ENCODE data around the gene FPGS. TPM values are rescaled to one million over a fixed set of nuclear protein-coding genes. Genes with fewer than 3 reads are reported as not detected.
A peak's percentile ranks its signal among the peaks of the same experiment; 100 is the strongest.

The FPGS gene
- total and polyA plus RNA-seq, 7 donors = 9.2 to 51.3 (median 32.6) TPM

DNA sequence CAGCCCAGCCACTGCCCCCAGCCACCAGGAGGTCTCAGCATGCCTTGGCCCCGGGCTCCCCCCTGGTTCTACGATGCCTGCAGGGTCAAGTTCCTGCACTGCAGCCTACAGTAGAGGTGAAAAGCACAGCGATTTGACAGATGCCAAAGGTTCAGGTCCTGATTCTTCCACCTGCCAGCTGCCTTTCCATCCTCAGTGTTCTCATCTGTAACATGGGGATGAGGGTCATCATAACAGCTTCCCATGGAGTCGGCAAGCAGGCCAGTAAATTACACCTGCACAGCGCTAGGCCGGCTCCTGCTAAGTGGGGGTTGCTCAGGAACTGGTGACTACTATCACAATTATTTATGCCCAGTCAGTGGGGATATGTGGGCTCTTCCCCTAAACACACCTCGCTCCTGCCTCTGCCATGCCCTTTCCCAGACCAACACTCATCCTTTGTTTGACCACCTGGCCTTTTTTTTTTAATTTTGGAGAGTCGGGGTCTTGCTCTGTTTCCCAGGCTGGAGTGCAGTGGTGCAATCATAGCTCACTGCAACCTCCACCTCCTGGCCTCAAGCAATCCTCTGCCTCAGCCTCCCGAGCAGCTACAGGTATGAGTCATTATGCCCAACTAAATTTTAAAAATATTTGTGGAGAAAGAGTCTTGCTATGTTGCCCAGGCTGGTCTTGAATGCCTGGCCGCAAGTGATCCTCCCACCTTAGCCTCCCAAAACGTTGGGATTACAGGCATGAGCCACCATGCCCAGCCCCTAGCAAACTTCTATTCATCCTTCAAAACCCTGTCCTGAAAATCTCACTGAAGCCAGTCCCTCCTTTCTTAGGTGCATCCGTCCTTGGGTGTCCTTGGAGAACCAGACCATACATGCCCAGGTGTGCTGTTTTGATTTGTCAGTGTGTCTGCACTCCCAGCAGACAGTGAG lies 45.4 kb downstream of the FPGS start:
- Histone ChIP-seq H3K27me3 (no peaks in the 10 kb centered on the region), H3K27ac (peak overlapping the region in 3 of 4 donors; percentile 55 to 66 (median 57)), H3K4me3 (no peak overlapping the region), H3K4me1 (peaks cover 0 to 10% (median 3%) of the 10 kb centered on the region in 4 donors), H3K9me3 (peaks cover 0 to 2% (median under 1%) of the 10 kb centered on the region in 4 donors), H3K36me3 (no peaks in the 10 kb centered on the region)
- DNase-seq = no peak
- intact Hi-C loops (cut with DNase I) = no loop called here
- TF ChIP-seq, protein P1, sequence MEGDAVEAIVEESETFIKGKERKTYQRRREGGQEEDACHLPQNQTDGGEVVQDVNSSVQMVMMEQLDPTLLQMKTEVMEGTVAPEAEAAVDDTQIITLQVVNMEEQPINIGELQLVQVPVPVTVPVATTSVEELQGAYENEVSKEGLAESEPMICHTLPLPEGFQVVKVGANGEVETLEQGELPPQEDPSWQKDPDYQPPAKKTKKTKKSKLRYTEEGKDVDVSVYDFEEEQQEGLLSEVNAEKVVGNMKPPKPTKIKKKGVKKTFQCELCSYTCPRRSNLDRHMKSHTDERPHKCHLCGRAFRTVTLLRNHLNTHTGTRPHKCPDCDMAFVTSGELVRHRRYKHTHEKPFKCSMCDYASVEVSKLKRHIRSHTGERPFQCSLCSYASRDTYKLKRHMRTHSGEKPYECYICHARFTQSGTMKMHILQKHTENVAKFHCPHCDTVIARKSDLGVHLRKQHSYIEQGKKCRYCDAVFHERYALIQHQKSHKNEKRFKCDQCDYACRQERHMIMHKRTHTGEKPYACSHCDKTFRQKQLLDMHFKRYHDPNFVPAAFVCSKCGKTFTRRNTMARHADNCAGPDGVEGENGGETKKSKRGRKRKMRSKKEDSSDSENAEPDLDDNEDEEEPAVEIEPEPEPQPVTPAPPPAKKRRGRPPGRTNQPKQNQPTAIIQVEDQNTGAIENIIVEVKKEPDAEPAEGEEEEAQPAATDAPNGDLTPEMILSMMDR (IDR thresholded peaks at IDR 0.05) = no peak
- no peak for TF ChIP-seq POLR2A (IDR thresholded peaks at IDR 0.05)
- no peak for TF ChIP-seq EP300 (IDR thresholded peaks at IDR 0.05)
- no peak for TF ChIP-seq POLR2AphosphoS5 (IDR thresholded peaks at IDR 0.05)
- 81 to 82% methylated on average over 12 of the region's 12 CpGs for WGBS, 2 donors

DNA sequence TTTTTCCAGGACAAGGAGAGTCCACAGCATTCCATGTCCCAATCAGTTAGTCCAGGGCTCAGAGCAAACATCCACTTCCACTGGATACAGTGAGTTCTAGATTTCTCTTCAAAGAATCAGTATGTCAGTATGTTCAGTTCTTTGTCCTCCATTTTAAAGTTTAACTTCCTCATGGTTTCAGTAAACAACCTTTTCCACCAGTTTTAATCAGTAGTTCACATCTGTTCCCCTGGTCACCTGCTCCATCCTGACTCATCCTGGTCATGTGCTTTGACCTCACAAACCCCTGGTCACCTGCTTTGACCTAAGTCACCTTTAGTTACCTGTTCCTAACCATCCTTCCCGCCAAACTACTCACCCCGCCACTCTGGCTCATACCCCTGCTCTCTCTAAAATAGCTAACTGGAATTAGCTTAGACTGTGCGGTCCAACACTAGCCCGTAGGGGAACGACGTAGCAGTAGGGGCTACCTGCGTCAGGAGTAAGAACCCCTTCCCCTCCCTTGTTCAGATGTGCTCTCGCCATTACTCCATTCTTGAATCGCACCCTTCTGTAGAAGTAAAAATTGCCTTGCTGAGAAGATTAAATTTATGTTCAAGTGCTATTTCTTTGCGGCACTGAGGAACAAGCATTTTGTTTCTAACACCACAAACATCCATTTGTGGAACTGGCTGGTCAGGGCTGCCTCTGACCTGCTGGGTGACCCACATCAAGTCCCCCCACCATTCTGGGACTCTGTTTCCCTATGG lies 46.2 kb downstream of the FPGS start:
- intact Hi-C loops (cut with DNase I) = no loop called here
- Histone ChIP-seq H3K9me3 (peaks cover 0 to 2% (median under 1%) of the 10 kb centered on the region in 4 donors), H3K36me3 (no peaks in the 10 kb centered on the region), H3K4me3 (no peak overlapping the region), H3K4me1 (peaks cover 0 to 13% (median 4%) of the 10 kb centered on the region in 4 donors), H3K27ac (no peak overlapping the region), H3K27me3 (no peaks in the 10 kb centered on the region)
- 86 to 93% methylated on average over 10 of the region's 10 CpGs for WGBS, 2 donors
- TF ChIP-seq, protein P1 (IDR thresholded peaks at IDR 0.05) = no peak
- no peak for TF ChIP-seq POLR2A (IDR thresholded peaks at IDR 0.05)
- no peak for TF ChIP-seq POLR2AphosphoS5 (IDR thresholded peaks at IDR 0.05)
- no peak for TF ChIP-seq EP300 (IDR thresholded peaks at IDR 0.05)
- DNase-seq = no peak

DNA sequence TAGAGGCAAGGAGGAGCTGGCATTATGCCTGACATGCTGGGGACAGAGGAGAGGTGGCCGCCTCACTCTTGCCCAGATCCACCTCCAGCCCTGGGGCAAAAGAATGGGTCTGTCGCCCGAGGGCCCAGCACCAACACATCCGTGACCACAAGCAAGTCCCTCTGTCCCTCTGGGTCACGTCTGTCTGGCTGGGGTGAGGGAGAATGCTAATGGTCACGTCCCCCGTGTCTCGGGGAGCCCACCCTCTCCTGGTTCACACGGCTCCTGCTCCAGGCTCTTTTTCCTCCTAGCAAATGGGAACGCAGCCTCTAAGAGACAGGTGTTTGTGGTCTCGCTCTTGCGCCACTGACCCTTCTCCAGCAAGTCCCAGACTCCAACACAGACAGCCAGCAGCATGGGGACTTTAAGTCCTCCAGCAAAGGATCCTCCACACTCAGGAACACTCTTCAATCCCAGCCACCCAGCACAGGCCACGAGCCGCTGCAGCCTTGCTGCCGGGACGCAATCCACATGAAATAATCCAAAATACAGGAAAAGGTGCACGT lies 47.7 kb downstream of the FPGS start:
- H3K4me1 ChIP-seq = peaks cover 0 to 16% (median 7%) of the 10 kb centered on the region in 4 donors
- TF ChIP-seq POLR2AphosphoS5 (IDR thresholded peaks at IDR 0.05) = no peak
- TF ChIP-seq, protein P1 (IDR thresholded peaks at IDR 0.05) = no peak
- TF ChIP-seq EP300 (IDR thresholded peaks at IDR 0.05) = no peak
- no peak for TF ChIP-seq POLR2A (IDR thresholded peaks at IDR 0.05)
- WGBS, 2 donors = 89 to 91% methylated on average over 17 of the region's 17 CpGs
- peaks cover 0 to 2% (median under 1%) of the 10 kb centered on the region in 4 donors for H3K9me3 ChIP-seq
- intact Hi-C loops (cut with DNase I) = no loop called here
- H3K27me3 ChIP-seq = no peaks in the 10 kb centered on the region
- no peak for DNase-seq
- no peaks in the 10 kb centered on the region for H3K36me3 ChIP-seq
- H3K27ac ChIP-seq = no peak overlapping the region
- peak overlapping the region in 2 of 4 donors; percentile 13 to 50 for H3K4me3 ChIP-seq

DNA sequence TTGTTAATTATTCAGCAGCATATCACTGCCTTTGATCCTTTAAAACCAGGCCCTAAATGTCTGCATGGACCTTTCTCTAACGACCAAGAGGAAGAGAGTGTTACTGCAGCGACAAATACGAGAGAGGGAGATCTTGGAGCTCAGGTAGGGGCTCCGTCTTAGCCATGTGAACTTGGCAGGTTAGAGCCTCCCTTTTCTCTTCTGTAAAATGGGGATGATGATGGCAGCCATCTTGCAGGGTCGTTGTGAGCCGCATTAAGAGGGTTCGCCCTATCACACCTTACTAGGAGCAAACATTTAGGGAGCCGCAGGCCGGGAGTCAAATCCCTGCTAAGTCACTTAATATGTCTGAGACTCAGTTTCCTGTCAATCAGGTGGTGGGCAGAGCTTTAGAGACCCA lies 50.1 kb downstream of the FPGS start:
- no peaks in the 10 kb centered on the region for H3K36me3 ChIP-seq
- peak overlapping the region in 3 of 4 donors; percentile 47 to 56 (median 50) for H3K4me3 ChIP-seq
- peak overlapping the region; percentile 73 to 77 (median 74) for H3K27ac ChIP-seq
- H3K27me3 ChIP-seq = no peaks in the 10 kb centered on the region
- intact Hi-C loops (cut with DNase I) = no loop called here
- peaks cover 0 to 2% (median under 1%) of the 10 kb centered on the region in 4 donors for H3K9me3 ChIP-seq
- no peak for DNase-seq
- TF ChIP-seq EP300 (IDR thresholded peaks at IDR 0.05) (no peak), POLR2AphosphoS5 (IDR thresholded peaks at IDR 0.05) (no peak), POLR2A (IDR thresholded peaks at IDR 0.05) (no peak)
- TF ChIP-seq, protein P1 (IDR thresholded peaks at IDR 0.05) = no peak
- H3K4me1 ChIP-seq = peaks cover 0 to 16% (median 7%) of the 10 kb centered on the region in 4 donors
- 82% methylated on average over 9 of the region's 9 CpGs for WGBS, 2 donors
